CD4-positive, alpha-beta T cell treated with Interleukin-10 for 1 hour (primary cell): Measurements from ENCODE around the gene WDR77.

ENCODE experiments used
- DNase-seq: peaks from one replicate; pipeline ENCODE4 v3.0.0-alpha.2; 2020

Gene WDR77

GRCh38 chr1:111467865-111468716 lies 19.0 kb upstream of the WDR77 start:
- no peak for DNase-seq

DNA sequence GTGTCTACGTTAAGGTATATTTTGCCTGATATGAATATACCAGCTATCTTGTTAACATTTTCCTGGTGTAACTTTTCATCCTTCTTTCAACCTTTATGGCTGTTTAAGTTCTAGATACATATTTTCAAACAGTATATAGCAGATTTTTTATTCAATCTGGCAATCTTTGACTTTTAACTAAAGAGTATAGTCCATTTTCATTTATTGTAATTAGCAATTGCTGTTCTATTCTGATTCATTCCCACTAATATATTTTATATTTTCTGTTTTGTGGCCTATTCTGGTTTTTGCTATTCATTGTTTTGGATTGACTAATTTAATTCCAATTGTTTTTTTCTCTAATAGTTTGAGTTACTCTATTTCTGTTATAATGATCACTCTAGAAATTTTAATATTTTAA lies 17.4 kb upstream of the WDR77 start:
- no peak for DNase-seq

DNA sequence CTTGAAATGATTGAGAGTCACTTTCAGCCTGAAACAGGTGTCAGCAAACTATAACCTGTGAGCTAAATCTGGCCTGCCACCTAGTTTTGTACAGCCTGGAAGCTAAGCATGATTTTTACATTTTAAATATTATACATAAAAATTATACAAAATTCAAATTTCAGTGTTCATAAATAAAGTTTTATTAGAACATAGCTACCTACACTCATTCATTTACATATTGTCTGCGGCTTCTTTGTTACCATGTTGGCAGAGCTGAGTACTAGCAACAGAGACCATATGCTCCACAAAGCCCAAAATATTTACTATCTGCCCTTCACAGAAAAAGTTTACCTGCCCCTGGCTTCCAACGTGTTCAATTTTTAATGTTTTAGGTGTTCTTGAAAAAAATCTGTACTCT lies 16.7 kb upstream of the WDR77 start:
- DNase-seq = no peak

DNA sequence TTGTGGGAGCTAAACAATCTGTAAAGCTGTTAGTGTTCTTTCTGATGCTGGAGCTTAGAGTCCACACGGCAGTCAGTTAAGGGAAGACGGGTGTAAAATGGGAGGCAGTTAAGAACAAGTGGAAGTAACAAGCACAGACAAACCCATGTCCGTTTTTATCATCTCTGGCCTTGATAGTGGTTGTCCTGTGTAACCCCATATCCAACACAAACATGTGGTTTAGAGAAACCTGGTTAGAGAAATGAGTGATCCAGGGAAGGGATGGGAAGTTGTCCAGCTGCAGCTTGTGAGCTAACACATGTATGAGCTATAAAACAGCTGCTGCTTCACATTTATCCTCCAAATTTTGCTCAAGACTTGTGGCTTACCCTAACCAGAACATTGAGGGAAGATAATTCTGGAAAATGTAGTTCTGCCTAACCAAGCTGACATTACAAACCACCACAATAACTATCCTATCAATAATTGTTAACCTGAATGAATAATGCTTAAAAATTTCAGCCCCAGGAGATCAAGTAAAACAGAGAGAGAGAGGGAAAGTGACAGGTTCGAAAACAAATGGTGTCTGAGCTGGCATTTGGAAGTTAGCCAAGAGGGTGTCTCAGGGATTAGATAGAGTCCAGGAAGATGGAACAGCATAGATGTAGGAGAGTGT lies 14.1 kb upstream of the WDR77 start:
- DNase-seq = no peak

DNA sequence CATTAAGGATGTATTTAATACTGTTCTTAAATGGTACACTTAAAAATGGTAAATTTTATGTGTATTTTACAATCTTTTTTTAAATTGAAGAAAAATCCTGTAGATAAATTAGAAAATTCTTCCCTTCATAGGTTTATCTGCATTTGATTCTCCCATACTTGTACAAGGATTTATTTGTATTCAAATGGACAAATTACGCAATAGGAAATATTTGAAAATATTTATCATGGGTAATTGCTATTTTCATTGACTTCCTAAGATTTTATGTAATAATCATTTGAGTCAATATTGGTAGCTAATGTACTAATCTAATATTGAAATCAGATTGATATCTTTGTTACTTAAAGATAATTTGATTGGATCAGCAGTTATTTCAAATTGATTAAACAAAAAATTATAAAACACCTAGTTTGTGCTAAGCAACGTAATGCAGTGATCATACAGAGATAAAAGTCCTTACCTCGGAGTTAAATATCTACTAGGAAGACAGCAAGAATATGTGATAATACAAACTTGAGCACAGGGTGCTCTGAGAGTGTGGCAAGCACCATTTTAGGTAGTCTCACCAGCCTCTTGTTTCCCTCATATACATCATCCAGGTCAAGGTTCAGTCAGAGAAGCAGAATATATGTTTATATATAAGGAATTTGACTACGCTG lies 13.4 kb upstream of the WDR77 start:
- DNase-seq = no peak

- DNase-seq = no peak
Measured at GRCh38 chr1:111461765-111462164, 12.7 kb upstream of the WDR77 start.

GRCh38 chr1:111455642-111456031 lies 6.6 kb upstream of the WDR77 start:
- no peak for DNase-seq

GRCh38 chr1:111454859-111455641 lies 6.0 kb upstream of the WDR77 start:
- no peak for DNase-seq

- DNase-seq = no peak
Measured at GRCh38 chr1:111453706-111454105, 4.7 kb upstream of the WDR77 start.

DNA sequence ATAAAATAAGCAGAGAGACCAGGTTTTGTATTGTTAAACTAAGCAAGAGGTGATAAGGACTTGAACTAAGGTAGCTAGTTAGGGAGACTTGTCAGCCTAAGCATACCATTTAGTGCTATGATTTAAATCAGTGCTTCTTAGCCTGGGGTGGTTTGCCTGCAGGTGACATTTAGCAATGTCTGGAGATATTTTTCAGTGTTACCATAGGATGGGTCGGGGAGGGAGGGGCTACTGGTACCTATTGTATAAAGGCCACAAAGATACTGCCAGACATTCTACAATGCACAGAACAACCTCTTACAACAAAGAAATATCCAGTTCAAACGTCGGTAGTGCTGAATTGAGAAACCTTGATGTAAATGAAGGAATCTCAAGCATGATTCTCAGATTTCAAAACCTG lies 3.5 kb upstream of the WDR77 start:
- no peak for DNase-seq

GRCh38 chr1:111450185-111450584 lies 1.1 kb upstream of the WDR77 start:
- DNase-seq = no peak

GRCh38 chr1:111449703-111450017 lies 604 bp upstream of the WDR77 start:
- DNase-seq = no peak

GRCh38 chr1:111448482-111448917 lies 556 bp downstream of the WDR77 start:
- DNase-seq = no peak

GRCh38 chr1:111446967-111447892 lies 1.8 kb downstream of the WDR77 start:
- no peak for DNase-seq

GRCh38 chr1:111446546-111446945 lies 2.5 kb downstream of the WDR77 start:
- no peak for DNase-seq

DNA sequence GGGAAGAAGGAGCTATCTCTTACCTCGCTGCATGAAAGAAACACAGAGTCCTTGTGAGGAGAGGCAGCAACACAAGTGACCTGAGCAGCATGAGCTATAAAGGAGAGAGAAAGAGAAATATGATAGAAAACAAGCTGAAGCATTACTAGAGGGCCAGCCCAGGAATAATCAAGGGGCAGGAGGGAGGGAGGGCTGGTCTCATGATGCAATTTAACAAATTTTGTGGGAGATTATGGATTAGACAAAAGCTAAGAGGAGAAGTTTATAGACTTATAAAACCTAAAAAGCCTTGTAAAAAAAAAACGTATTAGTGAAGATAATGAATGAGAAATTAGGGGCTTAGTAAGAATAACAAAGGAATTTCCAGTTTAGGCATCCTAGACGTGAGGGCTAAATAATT lies 5.0 kb downstream of the WDR77 start:
- DNase-seq = no peak

DNA sequence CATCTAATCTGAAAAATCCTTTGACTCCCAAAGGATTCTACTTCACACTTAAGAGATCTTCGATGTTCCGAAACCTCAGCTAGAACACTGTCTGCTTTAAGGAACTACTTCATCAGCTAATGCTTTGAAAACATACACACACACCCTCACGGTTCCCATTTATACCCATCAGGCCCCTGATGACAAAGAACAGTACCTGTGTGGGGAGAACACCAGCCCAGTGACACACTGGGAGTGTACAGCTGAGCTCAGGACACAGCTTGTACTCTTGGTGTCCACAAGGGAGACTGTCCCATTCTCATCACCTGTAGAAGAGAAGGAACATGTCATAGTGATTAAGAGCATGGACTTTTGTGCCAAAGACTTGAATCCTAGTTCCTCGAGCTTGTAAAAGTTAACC lies 6.6 kb downstream of the WDR77 start:
- no peak for DNase-seq

- peak; percentile 79 for DNase-seq
Measured at GRCh38 chr1:111441573-111442192, 7.4 kb downstream of the WDR77 start.

DNA sequence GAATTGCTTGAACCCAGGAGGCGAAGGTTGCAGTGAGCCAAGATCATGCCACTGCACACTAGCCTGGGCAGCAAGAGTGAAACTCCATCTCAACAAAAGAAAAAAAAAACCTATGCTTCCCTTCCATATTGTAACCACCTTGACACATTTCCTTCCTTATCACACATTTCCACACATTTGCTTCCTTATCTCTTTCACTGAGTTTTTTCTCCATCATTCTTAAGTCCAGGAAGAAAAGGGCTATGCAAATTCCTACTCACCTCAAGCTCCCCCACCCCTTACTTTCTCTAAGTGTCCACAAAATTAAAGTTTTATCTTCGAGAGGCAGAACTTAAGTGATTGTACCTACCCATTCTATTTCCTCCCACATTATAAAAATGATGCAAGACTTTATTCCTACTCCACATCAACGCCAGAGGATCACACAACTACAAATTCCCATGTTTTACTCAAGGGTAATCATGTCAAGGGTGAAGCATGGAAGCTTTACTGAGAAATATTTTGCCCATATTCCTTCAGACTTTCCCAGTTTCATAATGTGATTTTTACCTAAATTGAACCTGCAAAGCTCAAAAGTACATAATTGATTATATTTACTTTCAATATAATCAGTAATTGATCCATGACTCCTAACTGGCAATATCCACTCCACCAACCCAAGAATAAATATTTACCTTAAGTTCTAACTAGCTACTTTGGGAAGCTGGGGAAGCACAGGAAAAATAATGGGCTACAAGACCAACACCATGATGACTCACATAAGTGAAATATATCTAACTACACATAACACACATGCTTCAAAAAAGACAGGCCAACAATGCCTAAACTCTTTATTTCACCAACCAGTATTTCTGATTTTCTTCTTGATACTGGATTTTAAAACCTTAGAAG lies 9.3 kb downstream of the WDR77 start:
- DNase-seq = no peak

- no peak for DNase-seq
Measured at GRCh38 chr1:111436726-111437125, 12.3 kb downstream of the WDR77 start.

DNA sequence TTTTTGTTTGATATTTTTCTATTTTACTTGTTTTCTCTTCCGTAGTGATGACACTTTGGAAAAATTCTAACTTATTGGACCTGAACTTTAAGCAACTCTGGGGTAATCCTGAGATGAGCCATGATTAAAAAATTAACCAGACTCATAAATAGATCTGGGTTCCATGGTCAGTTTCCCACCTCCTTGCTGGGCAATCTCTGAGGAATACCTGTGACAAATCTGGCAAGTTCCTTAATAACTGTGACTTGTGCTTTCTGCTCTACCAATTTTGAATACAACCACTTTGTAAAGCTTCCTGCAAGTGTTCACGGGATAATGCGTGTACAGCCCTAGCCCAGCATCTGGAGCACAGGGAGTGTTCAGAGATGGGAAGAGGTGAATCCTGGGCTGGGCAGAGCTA lies 24.8 kb downstream of the WDR77 start:
- DNase-seq = no peak
